OCI-LY1 (cell line): ENCODE measurements around the gene HCFC1.

Experiments used
- H2AFZ ChIP-seq: fragments of 200-600 bp; sonication (generic), shearing (Covaris generic); 2 replicates; pipeline ENCODE4 v1.6.0; 2014; ENCODE audit warnings: antibody characterized with exemption, mild to moderate bottlenecking, low read length
- H3F3A ChIP-seq: fragments of 200-600 bp; sonication (generic), shearing (Covaris generic); 2 replicates; pipeline ENCODE4 v1.6.0; 2014; ENCODE audit warnings: mild to moderate bottlenecking, antibody characterized with exemption, low read length, moderate library complexity; ENCODE audit not compliant: insufficient read depth
- H3K27ac ChIP-seq: fragments of 200-600 bp; sonication (generic); 2 replicates; pipeline ENCODE4 v1.5.1; 2014; ENCODE audit warnings: low read length, mixed run types, mild to moderate bottlenecking, low read depth; ENCODE audit not compliant: poor library complexity, severe bottlenecking
- H3K27me3 ChIP-seq: fragments of 200-600 bp; sonication (generic); 2 replicates; pipeline ENCODE4 v1.6.0; 2014; ENCODE audit warnings: antibody characterized with exemption, mild to moderate bottlenecking, low read length, moderate library complexity; ENCODE audit not compliant: insufficient read depth
- H3K36me3 ChIP-seq: fragments of 200-600 bp; sonication (generic); 2 replicates; pipeline ENCODE4 v1.6.1; 2014; ENCODE audit warnings: mild to moderate bottlenecking, antibody characterized with exemption, low read length, moderate library complexity, mixed read lengths; ENCODE audit not compliant: insufficient read depth
- H3K4me1 ChIP-seq: fragments of 200-600 bp; sonication (generic); 2 replicates; pipeline ENCODE4 v1.5.1; 2014; ENCODE audit warnings: mild to moderate bottlenecking, low read length, moderate library complexity; ENCODE audit not compliant: insufficient read depth, severe bottlenecking
- H3K4me2 ChIP-seq: fragments of 200-600 bp; sonication (generic), shearing (Covaris generic); 2 replicates; pipeline ENCODE4 v1.6.1; 2014; ENCODE audit warnings: low read length
- H3K4me3 ChIP-seq: fragments of 200-600 bp; sonication (generic); 2 replicates; pipeline ENCODE4 v1.5.1; 2014; ENCODE audit warnings: low read length, low read depth, mild to moderate bottlenecking, mixed read lengths; ENCODE audit not compliant: poor library complexity, severe bottlenecking
- H3K79me2 ChIP-seq: fragments of 200-600 bp; shearing (Covaris generic); 2 replicates; pipeline ENCODE4 v1.6.1; 2016; ENCODE audit warnings: mixed run types, low read length, mixed read lengths; ENCODE audit not compliant: insufficient read depth
- H3K9ac ChIP-seq: fragments of 200-600 bp; sonication (generic), shearing (Covaris generic); 2 replicates; pipeline ENCODE4 v1.6.1; 2014; ENCODE audit warnings: mild to moderate bottlenecking, low read length, mixed read lengths
- H3K9me2 ChIP-seq: fragments of 200-600 bp; sonication (generic), shearing (Covaris generic); 2 replicates; pipeline ENCODE4 v1.6.1; 2014; ENCODE audit warnings: low read depth, mild to moderate bottlenecking, low read length, mixed read lengths
- H3K9me3 ChIP-seq: fragments of 200-600 bp; shearing (Covaris generic); 2 replicates; pipeline ENCODE4 v1.6.1; 2014; ENCODE audit warnings: low read length, mixed read lengths
- H4K20me1 ChIP-seq: fragments of 200-600 bp; sonication (generic), shearing (Covaris generic); 2 replicates; pipeline ENCODE4 v1.6.0; 2016; ENCODE audit warnings: mild to moderate bottlenecking, low read length; ENCODE audit not compliant: insufficient read depth
- EZH2 ChIP-seq: fragments of 200-600 bp; sonication (generic), shearing (Covaris generic); IDR thresholded peaks from 2 replicates; pipeline ENCODE4 v1.8.0; 2017; ENCODE audit warnings: borderline replicate concordance, mixed run types, mild to moderate bottlenecking, antibody characterized with exemption, low read length, moderate library complexity, mixed read lengths
- TF ChIP-seq, protein P1 (sequence below): fragments of 200-600 bp; sonication (generic), shearing (Covaris generic); IDR thresholded peaks from 2 replicates; pipeline ENCODE4 v1.5.1; 2017; ENCODE audit warnings: mild to moderate bottlenecking, antibody characterized with exemption, low read length, moderate library complexity, mixed read lengths

The HCFC1 gene

DNA sequence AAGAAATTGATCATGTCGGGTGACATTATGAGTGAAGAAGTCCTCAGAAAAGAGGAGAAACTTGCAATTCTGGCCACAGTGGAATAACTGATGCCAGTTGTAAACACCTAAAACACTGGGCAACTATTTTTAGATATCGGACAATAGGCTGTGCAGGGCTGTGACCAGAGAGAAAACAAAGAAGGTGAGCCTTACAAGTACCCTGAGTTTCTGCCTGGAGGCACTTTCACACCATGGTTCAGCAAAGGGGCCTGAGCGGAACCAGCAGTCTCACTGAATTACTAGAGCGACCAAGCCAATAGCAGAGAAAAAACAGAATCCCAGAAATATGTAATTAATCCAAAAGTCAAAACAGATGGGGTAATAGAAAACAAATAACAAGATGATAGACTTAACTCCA lies 36.9 kb upstream of the HCFC1 start:
- Histone ChIP-seq H3K27ac (peak overlapping the region; percentile 76), H3K4me1 (peaks cover 28% of the 10 kb centered on the region), H3K9me3 (no peaks in the 10 kb centered on the region), H3K4me3 (no peak overlapping the region), H3F3A (no peaks in the 10 kb centered on the region), H3K27me3 (no peaks in the 10 kb centered on the region), H4K20me1 (no peaks in the 10 kb centered on the region), H2AFZ (no peak overlapping the region), H3K79me2 (no peaks in the 10 kb centered on the region), H3K9me2 (no peaks in the 10 kb centered on the region), H3K9ac (no peak overlapping the region), H3K4me2 (no peak overlapping the region), H3K36me3 (peaks cover 36% of the 10 kb centered on the region)
- TF ChIP-seq, protein P1, sequence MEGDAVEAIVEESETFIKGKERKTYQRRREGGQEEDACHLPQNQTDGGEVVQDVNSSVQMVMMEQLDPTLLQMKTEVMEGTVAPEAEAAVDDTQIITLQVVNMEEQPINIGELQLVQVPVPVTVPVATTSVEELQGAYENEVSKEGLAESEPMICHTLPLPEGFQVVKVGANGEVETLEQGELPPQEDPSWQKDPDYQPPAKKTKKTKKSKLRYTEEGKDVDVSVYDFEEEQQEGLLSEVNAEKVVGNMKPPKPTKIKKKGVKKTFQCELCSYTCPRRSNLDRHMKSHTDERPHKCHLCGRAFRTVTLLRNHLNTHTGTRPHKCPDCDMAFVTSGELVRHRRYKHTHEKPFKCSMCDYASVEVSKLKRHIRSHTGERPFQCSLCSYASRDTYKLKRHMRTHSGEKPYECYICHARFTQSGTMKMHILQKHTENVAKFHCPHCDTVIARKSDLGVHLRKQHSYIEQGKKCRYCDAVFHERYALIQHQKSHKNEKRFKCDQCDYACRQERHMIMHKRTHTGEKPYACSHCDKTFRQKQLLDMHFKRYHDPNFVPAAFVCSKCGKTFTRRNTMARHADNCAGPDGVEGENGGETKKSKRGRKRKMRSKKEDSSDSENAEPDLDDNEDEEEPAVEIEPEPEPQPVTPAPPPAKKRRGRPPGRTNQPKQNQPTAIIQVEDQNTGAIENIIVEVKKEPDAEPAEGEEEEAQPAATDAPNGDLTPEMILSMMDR = no peak
- no peak for TF ChIP-seq EZH2

GRCh38 chrX:154006947-154007346 lies 35.3 kb upstream of the HCFC1 start:
- no peak overlapping the region for H3K9ac ChIP-seq
- no peak overlapping the region for H3K4me2 ChIP-seq
- peaks cover 21% of the 10 kb centered on the region for H3K36me3 ChIP-seq
- no peaks in the 10 kb centered on the region for H4K20me1 ChIP-seq
- H3K9me2 ChIP-seq = no peaks in the 10 kb centered on the region
- no peak overlapping the region for H3K4me3 ChIP-seq
- peak overlapping the region; percentile 76 for H3K27ac ChIP-seq
- peaks cover 44% of the 10 kb centered on the region for H3K4me1 ChIP-seq
- H2AFZ ChIP-seq = no peak overlapping the region
- H3K9me3 ChIP-seq = no peaks in the 10 kb centered on the region
- no peaks in the 10 kb centered on the region for H3K79me2 ChIP-seq
- no peaks in the 10 kb centered on the region for H3F3A ChIP-seq
- no peak for TF ChIP-seq EZH2
- TF ChIP-seq, protein P1 = no peak
- H3K27me3 ChIP-seq = no peaks in the 10 kb centered on the region

DNA sequence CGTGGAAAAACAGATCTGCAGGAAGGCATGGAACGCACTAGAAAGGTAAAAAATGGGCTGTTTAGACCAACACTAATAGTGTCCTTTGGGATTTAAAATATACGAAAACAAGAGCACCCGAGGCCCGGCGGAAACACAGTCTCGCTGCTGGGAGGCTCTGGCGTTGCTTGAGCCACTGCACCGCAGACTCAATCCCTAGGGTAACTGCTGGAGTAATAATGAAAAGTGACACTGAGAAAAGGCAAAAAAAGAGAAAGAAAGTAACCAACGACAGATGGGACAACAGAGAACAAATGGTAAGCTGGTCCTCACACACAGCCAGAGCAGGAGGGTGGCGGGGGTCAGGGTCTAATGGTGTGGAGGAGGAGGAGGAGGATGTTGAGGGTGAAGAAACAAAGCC lies 32.7 kb upstream of the HCFC1 start:
- peak overlapping the region; percentile 6; the same call in 1 of the 2 replicates for H3K4me2 ChIP-seq
- no peaks in the 10 kb centered on the region for H3K27me3 ChIP-seq
- H3K9ac ChIP-seq = peak overlapping the region; percentile 0; the same call in 1 of the 2 replicates
- TF ChIP-seq, protein P1 = no peak
- no peak for TF ChIP-seq EZH2
- H2AFZ ChIP-seq = no peak overlapping the region
- no peaks in the 10 kb centered on the region for H3K9me2 ChIP-seq
- H4K20me1 ChIP-seq = no peaks in the 10 kb centered on the region
- no peaks in the 10 kb centered on the region for H3K9me3 ChIP-seq
- H3F3A ChIP-seq = no peaks in the 10 kb centered on the region
- H3K4me3 ChIP-seq = no peak overlapping the region
- H3K36me3 ChIP-seq = no peaks in the 10 kb centered on the region; the same call in 1 of the 2 replicates
- H3K4me1 ChIP-seq = peaks cover 49% of the 10 kb centered on the region
- H3K27ac ChIP-seq = peak overlapping the region; percentile 73
- no peaks in the 10 kb centered on the region for H3K79me2 ChIP-seq
